ENCODE measurements around the gene ICOSLG.

DNA sequence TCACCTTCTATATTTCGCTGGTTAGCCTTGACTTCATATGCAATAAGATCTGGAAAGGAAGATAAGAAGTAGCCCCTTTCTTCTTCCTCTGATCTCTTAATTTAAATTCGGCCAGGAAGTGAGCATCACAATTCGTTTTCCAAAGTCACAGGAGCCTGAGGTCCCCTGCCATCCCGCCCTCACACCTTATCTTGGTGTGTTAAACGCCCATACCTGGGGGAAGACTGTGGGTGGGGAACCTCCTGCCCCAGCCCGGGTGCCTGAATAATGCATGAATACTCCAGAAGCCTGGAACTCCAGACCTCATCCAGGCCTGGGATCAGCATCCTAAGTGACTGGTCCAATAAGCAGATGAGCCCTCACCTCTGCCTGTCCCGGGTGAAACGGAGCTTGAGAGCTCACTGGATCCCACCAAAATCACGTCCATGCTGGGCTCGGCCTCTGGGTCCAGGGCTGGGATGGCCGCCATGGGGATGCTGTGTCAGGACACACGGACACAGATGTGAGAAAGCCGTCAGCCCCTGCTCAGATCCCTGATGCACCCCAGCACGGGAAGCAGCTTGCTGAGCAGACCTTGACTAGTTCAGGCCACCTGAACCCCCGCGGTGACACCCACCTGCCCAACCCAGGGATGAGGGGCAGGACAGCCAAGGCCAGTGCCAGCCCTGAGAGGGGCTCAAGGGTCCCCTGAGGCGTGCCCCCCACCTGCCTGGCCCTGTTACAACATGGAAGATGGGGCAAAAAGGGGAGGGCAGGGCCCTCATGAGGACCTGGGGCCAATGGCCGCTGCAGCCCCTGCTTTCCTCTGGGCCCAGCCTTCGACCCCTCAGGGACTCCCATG is 20.3 kb upstream of the ICOSLG start:
- TF ChIP-seq POLR2AphosphoS5 (IDR thresholded peaks at IDR 0.05; ENCODE audit: low read depth, low read length) = no peak
- no peak for TF ChIP-seq POLR2A (IDR thresholded peaks at IDR 0.05; ENCODE audit: low read depth, low read length)

Measured in GM12892 (cell line).